D721Med (cell line): ENCODE data around the gene KCNH6.

Experiments
- DNase-seq: peaks from one replicate; pipeline ENCODE4 v3.0.0; 2011; ENCODE audit warnings: low spot score; ENCODE audit not compliant: insufficient read length
- FAIRE-seq: peaks from 2 replicates; lab custom pipeline; 2011; peaks lifted over from hg19 to GRCh38; lab: Jason Lieb, UNC
- CTCF ChIP-seq: IDR thresholded peaks from 2 replicates; pipeline ENCODE4 v1.5.1; 2012; ENCODE audit warnings: mild to moderate bottlenecking, control low read depth; ENCODE audit not compliant: insufficient read depth; ENCODE audit errors: missing control alignments

KCNH6 gene

GRCh38 chr17:63494300-63494928 is 28.7 kb upstream of the KCNH6 start:
- FAIRE-seq: no peak
- no peak for TF ChIP-seq CTCF
- no peak for DNase-seq

GRCh38 chr17:63495491-63495890 is 27.7 kb upstream of the KCNH6 start:
- FAIRE-seq (no peak), DNase-seq (no peak)
- TF ChIP-seq CTCF: no peak

- DNase-seq (no peak), FAIRE-seq (no peak)
- no peak for TF ChIP-seq CTCF
These were observed 27.0 kb upstream of the KCNH6 start for GRCh38 chr17:63496177-63496576.

- no peak for TF ChIP-seq CTCF
- no peak for DNase-seq
- no peak for FAIRE-seq
These were observed 26.3 kb upstream of the KCNH6 start for GRCh38 chr17:63496663-63497400.

GRCh38 chr17:63497708-63498483 is 25.3 kb upstream of the KCNH6 start:
- DNase-seq (no peak), FAIRE-seq (no peak)
- peak; percentile 26 for TF ChIP-seq CTCF

GRCh38 chr17:63498626-63499195 is 24.4 kb upstream of the KCNH6 start:
- no peak for TF ChIP-seq CTCF
- no peak for FAIRE-seq

More at GRCh38 chr17:63498626-63499195, 24.4 kb upstream of the KCNH6 start:
- no peak for DNase-seq
